Endothelial cell of umbilical vein (primary cell): Measurements from ENCODE around the gene ATP5IF1. TPM values are rescaled to one million over a fixed set of nuclear protein-coding genes. Genes with fewer than 3 reads are reported as not detected.

Experiments
- BruUV-seq: library from RNA; stranded (reverse); fragments of 400-500 nt; replicated peaks from 2 replicates; lab custom pipeline; 2021; lab: Mats Ljungman, UMichigan
- CTCF ChIA-PET: fragments of 300-600, 350-600 bp; sonication (Branson Sonifier 250); formaldehyde crosslinking; loops from one replicate; lab custom pipeline; 2021; ENCODE audit warnings: antibody characterized with exemption, inconsistent platforms; lab: Charles Lee
- POLR2A ChIA-PET: fragments of 300-600, 350-600 bp; sonication (Branson Sonifier 250); formaldehyde crosslinking; loops from one replicate; lab custom pipeline; 2021; ENCODE audit warnings: antibody characterized with exemption, inconsistent platforms; lab: Charles Lee
- DNase-seq: peaks from one replicate; pipeline ENCODE4 v3.0.0-alpha.2; 2011; ENCODE audit warnings: low read depth, low spot score
- FAIRE-seq: peaks from 2 replicates; lab custom pipeline; 2011; peaks lifted over from hg19 to GRCh38; lab: Jason Lieb, UNC
- H2AFZ ChIP-seq: 2 replicates; pipeline ENCODE4 v1.6.0; 2012; ENCODE audit warnings: low read depth, low read length, control low read depth, inconsistent platforms
- H3K27ac ChIP-seq: 2 replicates; pipeline ENCODE4 v1.5.1; 2011; ENCODE audit warnings: low read depth, mild to moderate bottlenecking, control low read depth, low read length, moderate library complexity; ENCODE audit not compliant: insufficient read depth
- H3K27me3 ChIP-seq, 2 experiments: 2 replicates each; pipeline versions ENCODE4 v1.6.0 to v1.6.1; 2011; ENCODE audit warnings: low read length in 2 of 2, mixed read lengths in 1 of 2; ENCODE audit not compliant: control insufficient read depth in 2 of 2, insufficient read depth in 2 of 2
- H3K36me3 ChIP-seq, 2 experiments: 2 replicates in 1 of 2; 3 replicates in 1 of 2; pipeline ENCODE4 v1.5.1; 2011; ENCODE audit warnings: low read length in 2 of 2, mild to moderate bottlenecking in 1 of 2, moderate library complexity in 1 of 2; ENCODE audit not compliant: control insufficient read depth in 2 of 2, insufficient read depth in 2 of 2; ENCODE audit errors: extremely low read depth in 1 of 2
- H3K4me1 ChIP-seq: 3 replicates; pipeline ENCODE4 v1.5.1; 2011; ENCODE audit warnings: mild to moderate bottlenecking, low read length; ENCODE audit not compliant: control insufficient read depth, insufficient read depth; ENCODE audit errors: extremely low read depth
- H3K4me2 ChIP-seq: 2 replicates; pipeline ENCODE4 v1.6.1; 2011; ENCODE audit warnings: low read length, control low read depth, mixed read lengths; ENCODE audit not compliant: insufficient read depth
- H3K4me3 ChIP-seq, 3 experiments: fragments of 200-600 bp in 1 of 3; sonication (generic), shearing (Covaris generic) in 1 of 3; replicated peaks in 1 of 3; 2 replicates each; pipeline ENCODE4 v1.5.1; 2011 to 2016; ENCODE audit warnings: control low read depth in 3 of 3, low read length in 3 of 3, mild to moderate bottlenecking in 2 of 3, inconsistent platforms in 1 of 3, low read depth in 1 of 3, moderate library complexity in 1 of 3; ENCODE audit not compliant: insufficient read depth in 1 of 3
- H3K79me2 ChIP-seq: 2 replicates; pipeline ENCODE4 v1.6.0; 2012; ENCODE audit warnings: low read length, inconsistent platforms; ENCODE audit not compliant: control insufficient read depth, insufficient read depth
- H3K9ac ChIP-seq: replicated peaks from 2 replicates; pipeline ENCODE3; 2011; ENCODE audit warnings: low read length, control low read depth; ENCODE audit not compliant: insufficient read depth; ENCODE audit errors: extremely low read depth
- H3K9me1 ChIP-seq: replicated peaks from 3 replicates; pipeline ENCODE4 v1.6.0; 2011; ENCODE audit warnings: mild to moderate bottlenecking, low read length; ENCODE audit not compliant: control insufficient read depth, insufficient read depth; ENCODE audit errors: extremely low read depth
- H3K9me3 ChIP-seq: replicated peaks from 2 replicates; pipeline ENCODE4 v1.5.1; 2012; ENCODE audit warnings: low read length, inconsistent platforms; ENCODE audit not compliant: control insufficient read depth, insufficient read depth
- H4K20me1 ChIP-seq: replicated peaks from 2 replicates; pipeline ENCODE3; 2011; ENCODE audit warnings: mild to moderate bottlenecking, low read length; ENCODE audit not compliant: control insufficient read depth, insufficient read depth; ENCODE audit errors: extremely low read depth
- CTCF ChIP-seq, 2 donors: IDR thresholded peaks; 1 replicate in 1 of 2; 2 replicates in 1 of 2; pipeline ENCODE4 v1.5.1; 2011; ENCODE audit warnings: low read length in 2 of 2, mild to moderate bottlenecking in 2 of 2, moderate library complexity in 2 of 2, control low read depth in 1 of 2, inconsistent platforms in 1 of 2, low read depth in 1 of 2; ENCODE audit not compliant: insufficient read depth in 1 of 2; ENCODE audit errors: extremely low read depth in 1 of 2
- EZH2 ChIP-seq: IDR thresholded peaks from 2 replicates; pipeline ENCODE4 v1.6.1; 2012; ENCODE audit warnings: borderline replicate concordance, low read depth, mild to moderate bottlenecking, moderate library complexity, low read length, inconsistent platforms; ENCODE audit not compliant: severe bottlenecking
- FOS ChIP-seq: IDR thresholded peaks from 2 replicates; pipeline ENCODE4 v1.6.1; 2011; ENCODE audit warnings: mild to moderate bottlenecking, low read length, moderate library complexity, borderline replicate concordance; ENCODE audit not compliant: insufficient read depth
- GATA2 ChIP-seq: IDR thresholded peaks from 2 replicates; pipeline ENCODE4 v1.7.0; 2011; ENCODE audit warnings: low read depth, mild to moderate bottlenecking, moderate library complexity, mixed read lengths, low read length; ENCODE audit not compliant: insufficient read length, insufficient read depth
- JUN ChIP-seq: IDR thresholded peaks from 2 replicates; pipeline ENCODE4 v1.6.1; 2011; ENCODE audit warnings: borderline replicate concordance, low read depth; ENCODE audit not compliant: insufficient read length, insufficient read depth
- MAX ChIP-seq: IDR thresholded peaks from 2 replicates; pipeline ENCODE4 v1.6.1; 2011; ENCODE audit not compliant: insufficient read depth, insufficient read length
- MYC ChIP-seq: IDR thresholded peaks from one replicate; pipeline ENCODE4 v1.6.1; 2011; ENCODE audit warnings: mild to moderate bottlenecking, low read depth, low read length
- POLR2A ChIP-seq: IDR thresholded peaks from 2 replicates; pipeline ENCODE4 v1.6.1; 2012; ENCODE audit warnings: low read depth, mild to moderate bottlenecking, control low read depth, low read length
- POLR2AphosphoS5 ChIP-seq: IDR thresholded peaks from 2 replicates; pipeline ENCODE4 v1.6.1; 2012; ENCODE audit warnings: low read depth, mild to moderate bottlenecking, control low read depth, low read length, moderate library complexity; ENCODE audit not compliant: insufficient read depth
- dilution Hi-C: fragments of 300-500 bp; cut with MboI; formaldehyde crosslinking; loops from one replicate; pipeline ENCODE4 v1.15.0; 2019; ENCODE audit warnings: low sequenced_read_pairs; ENCODE audit not compliant: extremely low pct_ligation_motif_present
- intact Hi-C: fragments of 100-400 bp; cut with micrococcal nuclease; formaldehyde crosslinking; loops from one replicate; pipeline ENCODE4 v1.10.0; 2022
- polyA plus RNA-seq, 4 experiments: library from polyadenylated mRNA; depleted of rRNA in 3 of 4; stranded (reverse) in 3 of 4; unstranded in 1 of 4; fragments of >200 nt; gene quantifications; 2 replicates each; pipeline versions ENCODE4 v1.2.1 to v1.2.3, GENCODE V29; 2011 to 2012; ENCODE audit warnings: missing spikeins in 1 of 4
- total RNA-seq: library from RNA; stranded (reverse); gene quantifications from 2 replicates; pipeline ENCODE4 v1.2.3, GENCODE V29; 2021

The ATP5IF1 gene
- total and polyA plus RNA-seq, 2 donors (not counting 3 experiments of a cell fraction or from before 2014, with no cell fraction given), result 133 to 243 TPM

GRCh38 chr1:28213315-28213714 is 22.6 kb upstream of the ATP5IF1 start:
- FAIRE-seq (no peak), DNase-seq (no peak)
- Histone ChIP-seq H3K4me2 (no peak overlapping the region), H3K27me3 (no peaks in the 10 kb centered on the region), H3K4me1 (no peaks in the 10 kb centered on the region), H2AFZ (no peak overlapping the region), H3K9ac (no peak overlapping the region), H3K79me2 (peaks cover 3% of the 10 kb centered on the region), H3K27ac (no peak overlapping the region), H3K9me1 (no peaks in the 10 kb centered on the region), H3K9me3 (no peaks in the 10 kb centered on the region), H4K20me1 (no peaks in the 10 kb centered on the region), H3K4me3 (no peak overlapping the region), H3K36me3 (peaks cover 7 to 8% of the 10 kb centered on the region in 2 experiments)
- CTCF ChIA-PET, result interaction anchor here (0.9 to 7.9 kb wide), 4 partner anchors 18 to 365 kb away, joined by 3 to 397 read pairs (median 4); partner anchors contain the start of gene EYA3
- TF ChIP-seq GATA2 (no peak), MYC (no peak), FOS (no peak), JUN (no peak), POLR2AphosphoS5 (no peak), POLR2A (no peak), MAX (no peak), CTCF (IDR thresholded peaks at IDR 0.05; ENCODE audit: extremely low read depth in 1 of 2, insufficient read depth in 1 of 2, low read depth in 1 of 2, low read length in 2 of 2) (no peak), EZH2 (no peak)
- BruUV-seq, result no TSS peak
- dilution Hi-C loops (no loop called here), intact Hi-C loops (no loop called here)
- POLR2A ChIA-PET, result interaction anchor here (0.6 to 0.8 kb wide), 3 partner anchors 97 to 356 kb away, joined by 3 to 9 read pairs (median 3); partner anchors contain the start of gene EYA3
